ENCODE results near the gene PHF23. TPM values are rescaled to one million over a fixed set of nuclear protein-coding genes. Genes with fewer than 3 reads are reported as not detected.

Gene PHF23
- total and polyA plus RNA-seq, 2 of the 4 experiments (the other 2 are of a cell fraction) = 44.8 to 58.5 TPM

DNA sequence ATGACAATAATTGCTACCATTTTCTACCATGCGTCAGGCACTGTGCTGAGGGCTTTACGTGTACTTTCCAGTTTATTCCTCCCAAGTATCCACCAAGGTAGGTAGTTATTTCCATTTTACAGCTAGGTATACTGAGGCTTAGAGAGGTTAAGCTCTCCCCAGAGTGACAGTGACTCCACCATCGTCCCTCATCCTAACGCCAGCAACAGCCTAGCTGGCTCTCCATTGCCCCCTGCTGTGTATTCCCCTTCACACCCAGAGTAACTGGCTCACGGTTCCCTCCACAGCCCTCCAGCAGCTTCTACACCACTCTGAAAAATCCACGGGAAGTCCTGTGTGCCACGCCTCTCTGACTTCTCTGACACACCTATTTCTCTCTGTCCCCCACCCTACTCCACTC, 53.0 kb downstream of the PHF23 start:
- Histone ChIP-seq H2BK5ac (ENCODE audit: low read depth, low read length, poor library complexity, severe bottlenecking) (no peak overlapping the region), H3K27ac (ENCODE audit: insufficient read depth, low read length) (no peak overlapping the region), H3K4me1 (ENCODE audit: control insufficient read depth, insufficient read depth, low read length) (no peaks in the 10 kb centered on the region), H3K79me1 (ENCODE audit: low read depth in 1 of 2, low read length in 2 of 2) (no peaks in the 10 kb centered on the region; a peak in 2 of 4 replicates), H3K18ac (ENCODE audit: low read depth, low read length) (no peak overlapping the region), H2AK5ac (ENCODE audit: low read depth, low read length) (no peak overlapping the region), H2AFZ (replicated peaks; ENCODE audit: low read length, poor library complexity) (no peak overlapping the region), H2BK15ac (ENCODE audit: low read depth, low read length) (no peak overlapping the region), H4K91ac (ENCODE audit: insufficient read depth, low read depth, low read length) (no peak overlapping the region), H3K4me3 (ENCODE audit: insufficient read depth, low read depth, low read length) (no peak overlapping the region), H3K4ac (ENCODE audit: low read depth, low read length) (no peak overlapping the region), H4K8ac (ENCODE audit: low read depth in 2 of 2, low read length in 2 of 2) (no peak overlapping the region), H3K36me3 (ENCODE audit: control insufficient read depth, insufficient read depth, low read length) (peaks cover 18% of the 10 kb centered on the region), H4K20me1 (ENCODE audit: insufficient read depth, low read length) (peaks cover 3% of the 10 kb centered on the region; the same call in 1 of the 2 replicates), H2BK20ac (ENCODE audit: low read depth, low read length) (no peak overlapping the region), H4K5ac (ENCODE audit: low read depth, low read length) (no peak overlapping the region), H3K9me3 (ENCODE audit: control insufficient read depth, insufficient read depth, low read length) (no peaks in the 10 kb centered on the region), H3K4me2 (ENCODE audit: low read depth, low read length) (no peak overlapping the region), H2AK9ac (replicated peaks; ENCODE audit: low read depth, low read length, poor library complexity) (no peak overlapping the region), H3K9ac (ENCODE audit: low read depth, low read length) (no peak overlapping the region), H3K14ac (replicated peaks; ENCODE audit: low read depth, low read length) (no peak overlapping the region), H3K9me1 (ENCODE audit: insufficient read depth, low read length) (no peaks in the 10 kb centered on the region; the same call in 1 of the 2 replicates), H2BK120ac (ENCODE audit: low read depth, low read length) (no peak overlapping the region), H3K56ac (ENCODE audit: extremely low read depth, insufficient read depth, low read length) (no peak overlapping the region), H3K23ac (ENCODE audit: low read depth, low read length) (no peak overlapping the region), H3K27me3 (ENCODE audit: control insufficient read depth, insufficient read depth, low read length) (no peaks in the 10 kb centered on the region)
- POLR2A ChIA-PET (ENCODE audit: unreplicated experiment) = no interaction called here
- dilution Hi-C loops (cut with HindIII; ENCODE audit: low sequenced_read_pairs, unreplicated experiment) = no loop called here
- intact Hi-C loops (cut with micrococcal nuclease) = no loop called here
- in situ Hi-C loops (cut with MboI; ENCODE audit: low sequenced_read_pairs) = no loop called here
- peak; percentile 50; the same call in 1 of the 2 replicates for ATAC-seq (ENCODE audit: low read depth)
- no peak for DNase-seq
- WGBS, 2 experiments (ENCODE audit: extremely low coverage in 2 of 2, insufficient read length in 1 of 2) = 65% methylated on average over 4 of the region's 7 CpGs; no CpG with 5 or more reads in 1 of the 2 experiments
- no TSS peak for BruUV-seq (replicated peaks)
- no peak for TF ChIP-seq POLR2A (IDR thresholded peaks at IDR 0.05; ENCODE audit: low read depth, low read length)
- TF ChIP-seq, protein P1, sequence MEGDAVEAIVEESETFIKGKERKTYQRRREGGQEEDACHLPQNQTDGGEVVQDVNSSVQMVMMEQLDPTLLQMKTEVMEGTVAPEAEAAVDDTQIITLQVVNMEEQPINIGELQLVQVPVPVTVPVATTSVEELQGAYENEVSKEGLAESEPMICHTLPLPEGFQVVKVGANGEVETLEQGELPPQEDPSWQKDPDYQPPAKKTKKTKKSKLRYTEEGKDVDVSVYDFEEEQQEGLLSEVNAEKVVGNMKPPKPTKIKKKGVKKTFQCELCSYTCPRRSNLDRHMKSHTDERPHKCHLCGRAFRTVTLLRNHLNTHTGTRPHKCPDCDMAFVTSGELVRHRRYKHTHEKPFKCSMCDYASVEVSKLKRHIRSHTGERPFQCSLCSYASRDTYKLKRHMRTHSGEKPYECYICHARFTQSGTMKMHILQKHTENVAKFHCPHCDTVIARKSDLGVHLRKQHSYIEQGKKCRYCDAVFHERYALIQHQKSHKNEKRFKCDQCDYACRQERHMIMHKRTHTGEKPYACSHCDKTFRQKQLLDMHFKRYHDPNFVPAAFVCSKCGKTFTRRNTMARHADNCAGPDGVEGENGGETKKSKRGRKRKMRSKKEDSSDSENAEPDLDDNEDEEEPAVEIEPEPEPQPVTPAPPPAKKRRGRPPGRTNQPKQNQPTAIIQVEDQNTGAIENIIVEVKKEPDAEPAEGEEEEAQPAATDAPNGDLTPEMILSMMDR (conservative IDR thresholded peaks at IDR 0.05; ENCODE audit: low read depth, low read length) = peak; percentile 22; the same call in 1 of the 2 replicates
- no peak for TF ChIP-seq RCOR1 (IDR thresholded peaks at IDR 0.05; ENCODE audit: insufficient replicate concordance, low read length)
- no peak for TF ChIP-seq MAFK (IDR thresholded peaks at IDR 0.05; ENCODE audit: low read depth, low read length)
- no peak for TF ChIP-seq CEBPB (IDR thresholded peaks at IDR 0.05; ENCODE audit: low read depth, low read length)
- TF ChIP-seq MAZ (IDR thresholded peaks at IDR 0.05; ENCODE audit: borderline replicate concordance, low read depth, low read length) = no peak
- TF ChIP-seq, protein P2, sequence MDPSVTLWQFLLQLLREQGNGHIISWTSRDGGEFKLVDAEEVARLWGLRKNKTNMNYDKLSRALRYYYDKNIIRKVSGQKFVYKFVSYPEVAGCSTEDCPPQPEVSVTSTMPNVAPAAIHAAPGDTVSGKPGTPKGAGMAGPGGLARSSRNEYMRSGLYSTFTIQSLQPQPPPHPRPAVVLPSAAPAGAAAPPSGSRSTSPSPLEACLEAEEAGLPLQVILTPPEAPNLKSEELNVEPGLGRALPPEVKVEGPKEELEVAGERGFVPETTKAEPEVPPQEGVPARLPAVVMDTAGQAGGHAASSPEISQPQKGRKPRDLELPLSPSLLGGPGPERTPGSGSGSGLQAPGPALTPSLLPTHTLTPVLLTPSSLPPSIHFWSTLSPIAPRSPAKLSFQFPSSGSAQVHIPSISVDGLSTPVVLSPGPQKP (IDR thresholded peaks at IDR 0.05; ENCODE audit: borderline replicate concordance, low read depth, low read length) = no peak
- CTCF ChIA-PET = interaction anchor here (1.4 kb wide), 1 partner anchor 141 kb away, joined by 3 read pairs; no protein-coding TSS in a partner anchor

Measured in IMR-90 (cell line).